WTC11 (cell line): ENCODE data around the gene KRTAP20-4. TPM values are rescaled to one million over a fixed set of nuclear protein-coding genes. Genes with fewer than 3 reads are reported as not detected.

Experiments used
- ATAC-seq: fragments of 200-7000 bp; cut with Tn5 transposase; 2 replicates; pipeline ENCODE4 v1.10.0; 2021; ENCODE audit warnings: mild to moderate bottlenecking, moderate library complexity
- CTCF ChIA-PET: fragments of 300-600 bp; sonication (Branson Sonifier 250); formaldehyde crosslinking; loops from one replicate; lab custom pipeline; 2021; ENCODE audit warnings: antibody characterized with exemption; lab: Charles Lee
- POLR2A ChIA-PET: fragments of 350-600 bp; sonication (Branson Sonifier 250); formaldehyde crosslinking; loops from one replicate; lab custom pipeline; 2021; ENCODE audit warnings: antibody characterized with exemption; lab: Charles Lee
- DNase-seq: peaks from one replicate; pipeline ENCODE4 v3.0.0; 2021; ENCODE audit warnings: low spot score
- H3K27ac Mint-ChIP-seq: 2 replicates; pipeline ENCODE4 v1.8.0; 2021; ENCODE audit warnings: mixed read lengths
- H3K27me3 Mint-ChIP-seq: 2 replicates; pipeline ENCODE4 v1.8.0; 2021; ENCODE audit warnings: low read depth, mild to moderate bottlenecking, moderate library complexity, mixed read lengths
- H3K36me3 Mint-ChIP-seq: 2 replicates; pipeline ENCODE4 v1.8.0; 2021; ENCODE audit warnings: mixed read lengths
- H3K4me1 Mint-ChIP-seq: 2 replicates; pipeline ENCODE4 v1.8.0; 2022; ENCODE audit warnings: mixed read lengths
- H3K4me3 Mint-ChIP-seq: 2 replicates; pipeline ENCODE4 v1.8.0; 2021; ENCODE audit warnings: mild to moderate bottlenecking, moderate library complexity, mixed read lengths
- H3K9me3 Mint-ChIP-seq: 2 replicates; pipeline ENCODE4 v1.8.0; 2021; ENCODE audit warnings: mixed read lengths
- E2F4 ChIP-seq: sonication (generic); formaldehyde crosslinking; IDR thresholded peaks from 2 replicates; pipeline ENCODE4 v1.8.1; 2022; ENCODE audit warnings: low read depth, mild to moderate bottlenecking, moderate library complexity, missing genetic modification reagents, borderline replicate concordance
- E2F5 ChIP-seq: sonication (generic); formaldehyde crosslinking; IDR thresholded peaks from 2 replicates; pipeline ENCODE4 v1.8.1; 2022; ENCODE audit warnings: mild to moderate bottlenecking, moderate library complexity, missing genetic modification reagents
- FOXP4 ChIP-seq: sonication (generic); formaldehyde crosslinking; IDR thresholded peaks from 2 replicates; pipeline ENCODE4 v1.8.0; 2022; ENCODE audit warnings: mild to moderate bottlenecking, missing genetic modification reagents
- GRHL2 ChIP-seq: fragments of 250-450 bp; sonication (Bioruptor Pico); IDR thresholded peaks from 2 replicates; pipeline ENCODE4 v1.8.0; 2022; ENCODE audit warnings: mild to moderate bottlenecking, moderate library complexity; ENCODE audit not compliant: insufficient replicate concordance, severe bottlenecking
- HMGA2 ChIP-seq: fragments of 250-450 bp; sonication (Bioruptor Pico); IDR thresholded peaks from 2 replicates; pipeline ENCODE4 v1.4.0; 2021; ENCODE audit warnings: mild to moderate bottlenecking, moderate library complexity
- HMGXB4 ChIP-seq: sonication (generic); formaldehyde crosslinking; IDR thresholded peaks from 2 replicates; pipeline ENCODE4 v1.8.1; 2023; ENCODE audit warnings: mild to moderate bottlenecking, moderate library complexity, missing genetic modification reagents
- IRF1 ChIP-seq: sonication (generic); formaldehyde crosslinking; IDR thresholded peaks from 2 replicates; pipeline ENCODE4 v1.8.0; 2023; ENCODE audit warnings: missing genetic modification reagents
- MLX ChIP-seq: sonication (generic); formaldehyde crosslinking; IDR thresholded peaks from 2 replicates; pipeline ENCODE4 v1.8.1; 2023; ENCODE audit warnings: mild to moderate bottlenecking, missing genetic modification reagents, moderate library complexity
- MXD4 ChIP-seq: fragments of 250-450 bp; sonication (Bioruptor Pico); IDR thresholded peaks from 2 replicates; pipeline ENCODE4 v1.8.0; 2021; ENCODE audit warnings: mild to moderate bottlenecking, moderate library complexity, borderline replicate concordance
- MYBL2 ChIP-seq: sonication (generic); formaldehyde crosslinking; IDR thresholded peaks from 2 replicates; pipeline ENCODE4 v1.8.1; 2023; ENCODE audit warnings: mild to moderate bottlenecking, moderate library complexity, missing genetic modification reagents
- NFE2L1 ChIP-seq: sonication (generic); formaldehyde crosslinking; IDR thresholded peaks from 2 replicates; pipeline ENCODE4 v1.8.1; 2023; ENCODE audit warnings: missing genetic modification reagents
- NR1H2 ChIP-seq: sonication (generic); formaldehyde crosslinking; IDR thresholded peaks from 2 replicates; pipeline ENCODE4 v1.9.0; 2021; ENCODE audit warnings: mild to moderate bottlenecking, moderate library complexity, missing genetic modification reagents
- NR3C1 ChIP-seq: sonication (generic); formaldehyde crosslinking; conservative IDR thresholded peaks from 2 replicates; pipeline ENCODE4 v1.8.1; 2023; ENCODE audit warnings: low read depth, mild to moderate bottlenecking, missing genetic modification reagents
- SOX15 ChIP-seq: fragments of 250-450 bp; sonication (Bioruptor Pico); IDR thresholded peaks from 2 replicates; pipeline ENCODE4 v1.9.0; 2021; ENCODE audit warnings: mild to moderate bottlenecking
- ZMAT4 ChIP-seq: fragments of 250-450 bp; sonication (Bioruptor Pico); IDR thresholded peaks from 2 replicates; pipeline ENCODE4 v1.9.0; 2021; ENCODE audit warnings: mild to moderate bottlenecking
- ZNF219 ChIP-seq: sonication (generic); formaldehyde crosslinking; IDR thresholded peaks from 2 replicates; pipeline ENCODE4 v1.8.0; 2023; ENCODE audit warnings: missing genetic modification reagents, mild to moderate bottlenecking, borderline replicate concordance
- ZNF281 ChIP-seq: sonication (generic); formaldehyde crosslinking; IDR thresholded peaks from 2 replicates; pipeline ENCODE4 v1.8.0; 2023; ENCODE audit warnings: mild to moderate bottlenecking, missing genetic modification reagents
- ZNF423 ChIP-seq: fragments of 250-450 bp; sonication (Bioruptor Pico); IDR thresholded peaks from 2 replicates; pipeline ENCODE4 v2.1.2; 2022; ENCODE audit warnings: mild to moderate bottlenecking, moderate library complexity
- ZNF425 ChIP-seq: fragments of 250-450 bp; sonication (Bioruptor Pico); conservative IDR thresholded peaks from 2 replicates; pipeline ENCODE4 v1.9.0; 2021; ENCODE audit warnings: mild to moderate bottlenecking
- ZNF671 ChIP-seq: fragments of 250-450 bp; sonication (Bioruptor Pico); IDR thresholded peaks from 2 replicates; pipeline ENCODE4 v1.8.0; 2021; ENCODE audit warnings: mild to moderate bottlenecking
- total RNA-seq: library from RNA; stranded (reverse); gene quantifications from 3 replicates; pipeline ENCODE4 v1.2.3, GENCODE V29; 2021

KRTAP20-4 gene
- total RNA-seq, 1 experiment from 2014 or later, result not detected

GRCh38 chr21:30625449-30626165 lies 5.2 kb downstream of the KRTAP20-4 start:
- TF ChIP-seq ZNF281 (CRISPR knock-in tag), result no peak
- no peak for TF ChIP-seq E2F5 (CRISPR knock-in tag)
- no peak for TF ChIP-seq GRHL2 (CRISPR knock-in tag)
- TF ChIP-seq HMGA2, result no peak
- TF ChIP-seq ZMAT4 (CRISPR knock-in tag), result no peak
- no peak for TF ChIP-seq NFE2L1
- no peak for TF ChIP-seq IRF1 (CRISPR knock-in tag)
- no peak for TF ChIP-seq NR1H2 (CRISPR knock-in tag)
- TF ChIP-seq E2F4 (CRISPR knock-in tag), result no peak
- no peak for TF ChIP-seq SOX15 (CRISPR knock-in tag)
- no peak for TF ChIP-seq NR3C1 (CRISPR knock-in tag)
- no peak for TF ChIP-seq ZNF671
- TF ChIP-seq MXD4 (CRISPR knock-in tag), result no peak
- no peak for TF ChIP-seq MLX
- no peak for TF ChIP-seq ZNF219 (CRISPR knock-in tag)
- no peak for TF ChIP-seq FOXP4 (CRISPR knock-in tag)
- no peak for TF ChIP-seq ZNF425 (CRISPR knock-in tag)
- no peak for TF ChIP-seq MYBL2 (CRISPR knock-in tag)
- no peak for TF ChIP-seq ZNF423 (CRISPR knock-in tag)
- TF ChIP-seq HMGXB4, result no peak
- no peak overlapping the region for H3K4me3 Mint-ChIP-seq
- H3K4me1 Mint-ChIP-seq, result peaks cover 12% of the 10 kb centered on the region
- ATAC-seq (peak; percentile 59), DNase-seq (no peak)
- POLR2A ChIA-PET, result no interaction called here
- H3K36me3 Mint-ChIP-seq, result peaks cover 13% of the 10 kb centered on the region
- H3K27me3 Mint-ChIP-seq, result no peaks in the 10 kb centered on the region
- CTCF ChIA-PET, result no interaction called here
- H3K27ac Mint-ChIP-seq, result peak overlapping the region; percentile 23; the same call in 1 of the 2 replicates
- peaks cover 14% of the 10 kb centered on the region for H3K9me3 Mint-ChIP-seq
